Brain microvascular endothelial cell (primary cell): ENCODE measurements around the gene MYLK.

ENCODE experiments used
- DNase-seq: peaks from one replicate; pipeline ENCODE4 v3.0.0-alpha.2; 2020
- H3K27ac ChIP-seq: fragments of 250-450 bp; sonication (Bioruptor Pico); 2 replicates; pipeline ENCODE4 v1.5.1; 2020; ENCODE audit warnings: mild to moderate bottlenecking, moderate library complexity
- H3K27me3 ChIP-seq: fragments of 250-450 bp; sonication (Bioruptor Pico); replicated peaks from 2 replicates; pipeline ENCODE4 v1.5.1; 2020; ENCODE audit warnings: mild to moderate bottlenecking
- H3K36me3 ChIP-seq: fragments of 250-450 bp; sonication (Bioruptor Pico); replicated peaks from 2 replicates; pipeline ENCODE4 v1.5.1; 2020; ENCODE audit warnings: mild to moderate bottlenecking
- H3K4me3 ChIP-seq: 2 replicates; pipeline ENCODE4 v1.5.1; 2011; ENCODE audit warnings: low read depth, mild to moderate bottlenecking, control low read depth, low read length, moderate library complexity
- in situ Hi-C: cut with HindIII; loops from 2 replicates; pipeline ENCODE4 v1.10.0; 2017; ENCODE audit warnings: low sequenced_read_pairs, low pct_ligation_motif_present
- TF ChIP-seq, protein P1 (sequence below): IDR thresholded peaks from 2 replicates; pipeline ENCODE4 v1.5.1; 2011; ENCODE audit warnings: low read depth, mild to moderate bottlenecking, moderate library complexity, low read length, control low read depth, inconsistent platforms; ENCODE audit errors: missing control alignments

The MYLK gene

GRCh38 chr3:123621850-123622189, 262.3 kb downstream of the MYLK start:
- in situ Hi-C loops = no loop called here
- no peak for DNase-seq
- H3K27ac ChIP-seq = no peak overlapping the region
- TF ChIP-seq, protein P1, sequence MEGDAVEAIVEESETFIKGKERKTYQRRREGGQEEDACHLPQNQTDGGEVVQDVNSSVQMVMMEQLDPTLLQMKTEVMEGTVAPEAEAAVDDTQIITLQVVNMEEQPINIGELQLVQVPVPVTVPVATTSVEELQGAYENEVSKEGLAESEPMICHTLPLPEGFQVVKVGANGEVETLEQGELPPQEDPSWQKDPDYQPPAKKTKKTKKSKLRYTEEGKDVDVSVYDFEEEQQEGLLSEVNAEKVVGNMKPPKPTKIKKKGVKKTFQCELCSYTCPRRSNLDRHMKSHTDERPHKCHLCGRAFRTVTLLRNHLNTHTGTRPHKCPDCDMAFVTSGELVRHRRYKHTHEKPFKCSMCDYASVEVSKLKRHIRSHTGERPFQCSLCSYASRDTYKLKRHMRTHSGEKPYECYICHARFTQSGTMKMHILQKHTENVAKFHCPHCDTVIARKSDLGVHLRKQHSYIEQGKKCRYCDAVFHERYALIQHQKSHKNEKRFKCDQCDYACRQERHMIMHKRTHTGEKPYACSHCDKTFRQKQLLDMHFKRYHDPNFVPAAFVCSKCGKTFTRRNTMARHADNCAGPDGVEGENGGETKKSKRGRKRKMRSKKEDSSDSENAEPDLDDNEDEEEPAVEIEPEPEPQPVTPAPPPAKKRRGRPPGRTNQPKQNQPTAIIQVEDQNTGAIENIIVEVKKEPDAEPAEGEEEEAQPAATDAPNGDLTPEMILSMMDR = no peak
- H3K27me3 ChIP-seq = no peaks in the 10 kb centered on the region
- no peak overlapping the region for H3K4me3 ChIP-seq
- H3K36me3 ChIP-seq = no peaks in the 10 kb centered on the region

DNA sequence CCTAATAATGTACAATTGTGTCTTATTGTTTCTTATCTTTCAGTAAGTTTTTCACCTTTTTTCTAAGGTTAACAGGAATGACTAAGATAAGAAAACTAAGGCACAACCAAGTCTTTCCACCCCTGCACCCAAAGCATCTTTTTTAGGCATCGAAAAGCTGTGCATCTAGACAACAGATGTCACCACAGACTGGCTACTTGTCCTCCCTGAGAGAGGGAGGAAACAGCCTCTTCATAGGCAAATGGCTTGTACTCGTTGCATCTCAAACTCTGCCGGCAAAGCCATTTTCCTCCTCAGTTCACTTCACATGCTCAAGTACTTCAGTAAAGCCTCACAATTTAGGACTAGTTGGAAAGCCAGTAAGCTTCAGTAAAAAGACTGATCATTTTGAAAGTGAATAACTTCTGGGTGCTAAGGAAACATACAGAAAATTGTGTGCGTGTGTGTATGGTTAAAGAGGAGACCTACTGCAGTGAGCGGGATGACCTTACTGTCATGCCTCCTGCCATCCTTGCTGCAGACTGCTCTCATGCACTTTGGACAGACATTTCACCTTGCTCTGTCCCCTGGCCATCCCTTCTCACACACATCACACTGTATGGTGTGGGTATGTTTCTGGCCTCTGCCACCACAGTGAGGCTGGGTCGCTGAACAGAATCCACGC, 262.8 kb downstream of the MYLK start:
- H3K4me3 ChIP-seq = no peak overlapping the region
- in situ Hi-C loops = no loop called here
- H3K36me3 ChIP-seq = no peaks in the 10 kb centered on the region
- no peak for DNase-seq
- TF ChIP-seq, protein P1 = no peak
- no peak overlapping the region for H3K27ac ChIP-seq
- H3K27me3 ChIP-seq = no peaks in the 10 kb centered on the region

DNA sequence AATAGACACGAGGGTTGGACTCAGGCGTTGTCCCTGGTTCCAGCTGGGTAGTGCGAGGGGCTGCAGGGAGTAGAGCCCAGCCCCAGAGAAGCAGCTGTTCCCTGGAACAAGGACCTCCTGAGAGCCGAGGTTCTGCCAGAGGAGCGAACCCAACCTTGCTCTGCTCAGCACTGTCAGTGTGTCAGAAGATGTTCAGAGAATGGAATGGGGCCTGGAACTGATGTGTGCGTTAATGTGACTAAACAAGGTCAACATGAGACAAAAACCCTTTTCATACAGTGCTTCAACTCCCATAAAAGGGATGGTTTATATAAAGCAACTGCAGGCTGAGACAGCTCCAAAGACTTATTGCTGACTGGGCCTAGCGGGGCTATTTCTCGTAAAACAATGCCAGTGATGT, 263.8 kb downstream of the MYLK start:
- in situ Hi-C loops = no loop called here
- H3K27me3 ChIP-seq = no peaks in the 10 kb centered on the region
- H3K27ac ChIP-seq = no peak overlapping the region
- H3K4me3 ChIP-seq = no peak overlapping the region
- TF ChIP-seq, protein P1 = no peak
- no peak for DNase-seq
- no peaks in the 10 kb centered on the region for H3K36me3 ChIP-seq

- no peak for DNase-seq
- H3K27me3 ChIP-seq = no peaks in the 10 kb centered on the region
- TF ChIP-seq, protein P1 = no peak
- in situ Hi-C loops = no loop called here
- no peak overlapping the region for H3K4me3 ChIP-seq
- no peaks in the 10 kb centered on the region for H3K36me3 ChIP-seq
- H3K27ac ChIP-seq = no peak overlapping the region
Measured at GRCh38 chr3:123618768-123619484, 265.2 kb downstream of the MYLK start.

- in situ Hi-C loops = no loop called here
- Histone ChIP-seq H3K4me3 (no peak overlapping the region), H3K36me3 (no peaks in the 10 kb centered on the region), H3K27ac (no peak overlapping the region), H3K27me3 (no peaks in the 10 kb centered on the region)
- TF ChIP-seq, protein P1 = no peak
- no peak for DNase-seq
Measured at GRCh38 chr3:123618076-123618708, 265.9 kb downstream of the MYLK start.

GRCh38 chr3:123616593-123616992, 267.5 kb downstream of the MYLK start:
- in situ Hi-C loops = no loop called here
- TF ChIP-seq, protein P1 = no peak
- peaks cover 5% of the 10 kb centered on the region for H3K36me3 ChIP-seq
- no peak overlapping the region for H3K27ac ChIP-seq
- H3K4me3 ChIP-seq = no peak overlapping the region
- no peaks in the 10 kb centered on the region for H3K27me3 ChIP-seq
- no peak for DNase-seq
